ENCODE data around the gene OR9A4. TPM values are rescaled to one million over a fixed set of nuclear protein-coding genes. Genes with fewer than 3 reads are reported as not detected.

Gene OR9A4
- total and polyA plus RNA-seq, 2 donors from 2014 or later, result 0.22 TPM; not detected in 1

GRCh38 chr7:141928146-141928844 is 12.1 kb downstream of the OR9A4 start:
- H3K36me3 ChIP-seq (ENCODE audit: control insufficient read depth in 2 of 3, insufficient read depth in 3 of 3, low read length in 3 of 3), result no peaks in the 10 kb centered on the region
- no peak overlapping the region for H3K9ac ChIP-seq (ENCODE audit: low read length in 3 of 3)
- H3K9me3 ChIP-seq (ENCODE audit: control insufficient read depth in 2 of 3, insufficient read depth in 1 of 3, low read length in 3 of 3), result no peaks in the 10 kb centered on the region
- no peak overlapping the region for H3K4me3 ChIP-seq (ENCODE audit: low read length in 3 of 3)
- intact Hi-C loops (cut with DNase I), result no loop called here
- H3K27me3 ChIP-seq (ENCODE audit: control insufficient read depth, insufficient read depth, low read length), result no peaks in the 10 kb centered on the region
- no peak overlapping the region for H3K27ac ChIP-seq (ENCODE audit: low read depth in 2 of 2, low read length in 2 of 2)
- H3K4me1 ChIP-seq (ENCODE audit: control insufficient read depth in 2 of 3, insufficient read depth in 2 of 3, low read depth in 1 of 3, low read length in 3 of 3), result no peaks in the 10 kb centered on the region
- TF ChIP-seq CTCF (IDR thresholded peaks at IDR 0.05; ENCODE audit: borderline replicate concordance, extremely low read depth, insufficient read depth), result no peak
- DNase-seq, result no peak
- FAIRE-seq, result no peak

- intact Hi-C loops (cut with DNase I), result no loop called here
- Histone ChIP-seq H3K36me3 (ENCODE audit: control insufficient read depth in 2 of 3, insufficient read depth in 3 of 3, low read length in 3 of 3) (no peaks in the 10 kb centered on the region), H3K9ac (ENCODE audit: low read length in 3 of 3) (no peak overlapping the region), H3K27me3 (ENCODE audit: control insufficient read depth, insufficient read depth, low read length) (no peaks in the 10 kb centered on the region), H3K9me3 (ENCODE audit: control insufficient read depth in 2 of 3, insufficient read depth in 1 of 3, low read length in 3 of 3) (no peaks in the 10 kb centered on the region), H3K4me3 (ENCODE audit: low read length in 3 of 3) (no peak overlapping the region), H3K27ac (ENCODE audit: low read depth in 2 of 2, low read length in 2 of 2) (no peak overlapping the region), H3K4me1 (ENCODE audit: control insufficient read depth in 2 of 3, insufficient read depth in 2 of 3, low read depth in 1 of 3, low read length in 3 of 3) (no peaks in the 10 kb centered on the region)
- DNase-seq (no peak), FAIRE-seq (no peak)
- TF ChIP-seq CTCF (IDR thresholded peaks at IDR 0.05; ENCODE audit: borderline replicate concordance, extremely low read depth, insufficient read depth), result no peak
These were observed 12.6 kb downstream of the OR9A4 start for GRCh38 chr7:141928845-141929195.

GRCh38 chr7:141930211-141930610 is 14.0 kb downstream of the OR9A4 start:
- no peak overlapping the region for H3K4me3 ChIP-seq (ENCODE audit: low read length in 3 of 3)
- H3K4me1 ChIP-seq (ENCODE audit: control insufficient read depth in 2 of 3, insufficient read depth in 2 of 3, low read depth in 1 of 3, low read length in 3 of 3), result no peaks in the 10 kb centered on the region
- no peak overlapping the region for H3K27ac ChIP-seq (ENCODE audit: low read depth in 2 of 2, low read length in 2 of 2)
- intact Hi-C loops (cut with DNase I), result no loop called here
- no peak for FAIRE-seq
- no peaks in the 10 kb centered on the region for H3K9me3 ChIP-seq (ENCODE audit: control insufficient read depth in 2 of 3, insufficient read depth in 1 of 3, low read length in 3 of 3)
- no peak for DNase-seq
- no peaks in the 10 kb centered on the region for H3K36me3 ChIP-seq (ENCODE audit: control insufficient read depth in 2 of 3, insufficient read depth in 3 of 3, low read length in 3 of 3)
- TF ChIP-seq CTCF (IDR thresholded peaks at IDR 0.05; ENCODE audit: borderline replicate concordance, extremely low read depth, insufficient read depth), result no peak
- no peak overlapping the region for H3K9ac ChIP-seq (ENCODE audit: low read length in 3 of 3)
- H3K27me3 ChIP-seq (ENCODE audit: control insufficient read depth, insufficient read depth, low read length), result no peaks in the 10 kb centered on the region

- no peak for FAIRE-seq
- intact Hi-C loops (cut with DNase I), result no loop called here
- H3K36me3 ChIP-seq (ENCODE audit: control insufficient read depth in 2 of 3, insufficient read depth in 3 of 3, low read length in 3 of 3), result no peaks in the 10 kb centered on the region
These were observed 24.9 kb downstream of the OR9A4 start for GRCh38 chr7:141941075-141941474.

More at GRCh38 chr7:141941075-141941474, 24.9 kb downstream of the OR9A4 start:
- no peak for TF ChIP-seq CTCF (IDR thresholded peaks at IDR 0.05; ENCODE audit: borderline replicate concordance, extremely low read depth, insufficient read depth)
- H3K9me3 ChIP-seq (ENCODE audit: control insufficient read depth in 2 of 3, insufficient read depth in 1 of 3, low read length in 3 of 3), result peaks cover 0 to 11% (median 5%) of the 10 kb centered on the region in 3 donors
- no peak for DNase-seq
- no peak overlapping the region for H3K4me3 ChIP-seq (ENCODE audit: low read length in 3 of 3)
- no peaks in the 10 kb centered on the region for H3K4me1 ChIP-seq (ENCODE audit: control insufficient read depth in 2 of 3, insufficient read depth in 2 of 3, low read depth in 1 of 3, low read length in 3 of 3)
- no peak overlapping the region for H3K9ac ChIP-seq (ENCODE audit: low read length in 3 of 3)
- no peak overlapping the region for H3K27ac ChIP-seq (ENCODE audit: low read depth in 2 of 2, low read length in 2 of 2)
- no peaks in the 10 kb centered on the region for H3K27me3 ChIP-seq (ENCODE audit: control insufficient read depth, insufficient read depth, low read length)
